Fibroblast of lung (primary cell): ENCODE results near the gene MKRN3. TPM values are rescaled to one million over a fixed set of nuclear protein-coding genes. Genes with fewer than 3 reads are reported as not detected.

Experiments
- DNase-seq, 2 donors: peaks; one replicate each; pipeline versions ENCODE4 v3.0.0 to v3.0.0-alpha.2; 2010; ENCODE audit warnings: low read depth in 2 of 2
- H2AFZ ChIP-seq: 2 replicates; pipeline ENCODE4 v1.5.1; 2012; ENCODE audit warnings: low read length, control low read depth, inconsistent platforms
- H3K27ac ChIP-seq: 2 replicates; pipeline ENCODE4 v1.5.1; 2011; ENCODE audit warnings: low read length, control low read depth; ENCODE audit not compliant: insufficient read depth
- H3K27me3 ChIP-seq: 2 replicates; pipeline ENCODE4 v1.5.1; 2011; ENCODE audit warnings: mild to moderate bottlenecking, low read length; ENCODE audit not compliant: control insufficient read depth, insufficient read depth
- H3K36me3 ChIP-seq: 2 replicates; pipeline ENCODE4 v1.5.1; 2011; ENCODE audit warnings: low read length; ENCODE audit not compliant: control insufficient read depth, insufficient read depth
- H3K4me1 ChIP-seq: 2 replicates; pipeline ENCODE4 v1.5.1; 2011; ENCODE audit warnings: low read length; ENCODE audit not compliant: control insufficient read depth, insufficient read depth; ENCODE audit errors: extremely low read depth
- H3K4me2 ChIP-seq: 2 replicates; pipeline ENCODE4 v1.5.1; 2011; ENCODE audit warnings: low read length, control low read depth; ENCODE audit not compliant: insufficient read depth; ENCODE audit errors: extremely low read depth
- H3K4me3 ChIP-seq, 4 experiments: fragments of 200-600 bp in 1 of 4; sonication (generic) in 1 of 4; replicated peaks in 1 of 4; 2 replicates each; pipeline ENCODE4 v1.5.1; 2011 to 2016; ENCODE audit warnings: low read length in 4 of 4, low read depth in 3 of 4, mild to moderate bottlenecking in 3 of 4, control low read depth in 2 of 4, inconsistent platforms in 1 of 4, mixed read lengths in 1 of 4; ENCODE audit not compliant: insufficient read depth in 1 of 4; ENCODE audit errors: control extremely low read depth in 1 of 4
- H3K79me2 ChIP-seq: 2 replicates; pipeline ENCODE4 v1.5.1; 2012; ENCODE audit warnings: mild to moderate bottlenecking, low read length, inconsistent platforms; ENCODE audit not compliant: control insufficient read depth, insufficient read depth
- H3K9ac ChIP-seq: 2 replicates; pipeline ENCODE4 v1.5.1; 2011; ENCODE audit warnings: mild to moderate bottlenecking, low read length, control low read depth; ENCODE audit not compliant: insufficient read depth
- H3K9me3 ChIP-seq: 2 replicates; pipeline ENCODE4 v1.5.1; 2012; ENCODE audit warnings: low read depth, low read length; ENCODE audit not compliant: control insufficient read depth, insufficient read depth
- H4K20me1 ChIP-seq: 2 replicates; pipeline ENCODE4 v1.5.1; 2011; ENCODE audit warnings: low read length; ENCODE audit not compliant: control insufficient read depth, insufficient read depth; ENCODE audit errors: extremely low read depth
- CTCF ChIP-seq, 2 donors: IDR thresholded peaks in 1 of 2; conservative IDR thresholded peaks in 1 of 2; 1 replicate in 1 of 2; 2 replicates in 1 of 2; pipeline ENCODE4 v1.5.1; 2011 to 2012; ENCODE audit warnings: low read length in 2 of 2, control low read depth in 1 of 2, inconsistent platforms in 1 of 2, low read depth in 1 of 2, mild to moderate bottlenecking in 1 of 2
- EZH2 ChIP-seq: IDR thresholded peaks from 2 replicates; pipeline ENCODE4 v1.5.1; 2012; ENCODE audit warnings: low read length, control low read depth, mild to moderate bottlenecking; ENCODE audit errors: missing control alignments
- polyA plus RNA-seq, 2 donors: library from polyadenylated mRNA; depleted of rRNA in 1 of 2; stranded (reverse) in 1 of 2; unstranded in 1 of 2; fragments of >200 nt; gene quantifications; 2 replicates each; pipeline ENCODE4 v1.2.1, GENCODE V29; 2011 to 2012; ENCODE audit warnings: missing spikeins in 1 of 2
- total RNA-seq: library from RNA; depleted of rRNA; stranded (reverse); fragments of >200 nt; gene quantifications from 2 replicates; pipeline ENCODE4 v1.2.1, GENCODE V29; 2014

The MKRN3 gene
- total and polyA plus RNA-seq, 2 donors (not counting 1 experiment from before 2014, with no cell fraction given): under 0.01 to 0.14 TPM

GRCh38 chr15:23616536-23616935 is 51.1 kb downstream of the MKRN3 start:
- H2AFZ ChIP-seq: no peak overlapping the region
- no peaks in the 10 kb centered on the region for H3K27me3 ChIP-seq
- TF ChIP-seq EZH2 (no peak), CTCF (conservative IDR thresholded peaks at IDR 0.05 in 1 of 2, IDR thresholded peaks at IDR 0.05 in 1 of 2; ENCODE audit: low read depth in 1 of 2, low read length in 2 of 2) (no peak)
- H3K4me1 ChIP-seq: no peaks in the 10 kb centered on the region
- no peak overlapping the region for H3K4me2 ChIP-seq
- no peaks in the 10 kb centered on the region for H4K20me1 ChIP-seq
- no peak overlapping the region for H3K9ac ChIP-seq
- H3K27ac ChIP-seq: no peak overlapping the region
- no peaks in the 10 kb centered on the region for H3K36me3 ChIP-seq
- H3K4me3 ChIP-seq: no peak overlapping the region
- no peaks in the 10 kb centered on the region for H3K79me2 ChIP-seq
- no peak for DNase-seq
- H3K9me3 ChIP-seq: no peaks in the 10 kb centered on the region

Other genes starting within 250 kb of the MKRN3 start
- not detected in 2 replicates for gene GOLGA6L26, start 231.5 kb upstream of the MKRN3 start, total RNA-seq
- not detected in 2 replicates for gene GOLGA6L26, start 231.5 kb upstream of the MKRN3 start, polyA plus RNA-seq
- gene GOLGA8S, start 210.9 kb upstream of the MKRN3 start, total RNA-seq: under 0.01 TPM in 1 of 2 replicates, not detected in the other
- 0.01 and 0.03 TPM in 2 replicates for gene GOLGA8S, start 210.9 kb upstream of the MKRN3 start, polyA plus RNA-seq
- not detected in 2 replicates for gene GOLGA6L2, start 118.4 kb upstream of the MKRN3 start, total RNA-seq
- not detected in 2 replicates for gene GOLGA6L2, start 118.4 kb upstream of the MKRN3 start, polyA plus RNA-seq
- gene MAGEL2, start 82.2 kb downstream of the MKRN3 start, total RNA-seq: under 0.01 TPM in 2 replicates
- not detected in 2 replicates for gene MAGEL2, start 82.2 kb downstream of the MKRN3 start, polyA plus RNA-seq
- gene NDN, start 121.6 kb downstream of the MKRN3 start, total RNA-seq: 41.6 and 47.7 TPM in 2 replicates
- 32.8 and 38.3 TPM in 2 replicates for gene NDN, start 121.6 kb downstream of the MKRN3 start, polyA plus RNA-seq